ENCODE data around the gene SLC25A21.

- TF ChIP-seq MAX (IDR thresholded peaks at IDR 0.05), result no peak
- TF ChIP-seq YY1 (IDR thresholded peaks at IDR 0.05; ENCODE audit: low read depth), result no peak
Measured at GRCh38 chr14:36989806-36990205, 182.6 kb downstream of the SLC25A21 start.
